Heart left ventricle (tissue), 13 donors: ENCODE data around the gene PIP5K1B.

Experiments
- CTCF ChIP-seq, 12 donors: fragments of 200-600 bp; sonication (generic) in 4 of 12; IDR thresholded peaks; one replicate each; pipeline versions ENCODE4 v1.5.0 to v1.8.0; 2018 to 2022; ENCODE audit warnings: antibody characterized with exemption in 12 of 12, mild to moderate bottlenecking in 5 of 12
- POLR2A ChIP-seq, 2 donors: fragments of 450-650 bp; IDR thresholded peaks; one replicate each; pipeline ENCODE4 v1.6.1; 2017; ENCODE audit warnings: antibody characterized with exemption in 2 of 2, mild to moderate bottlenecking in 2 of 2, moderate library complexity in 2 of 2
- donor health status: ischemic (EF 13 %, LVEDD 7.1; RV severe dilation, severe dysfunction).
- donor health status: DM: no; HTN: yes; CAD: no.
- donor health status: DM: no; HTN: no; CAD: no.
- donor health status: ischemic (EF 25% LVEDD 6.9; RV normal size, moderate dysfunction).
- donor health status: ischemic (EF 25% LVEDD 5.7; RV mildly dilated, moderate dysfunction).
- donor health status: ischemic (EF 35%, LVEDD 5.7; RV mildly dilated, moderate dysfunction).
- donor health status: nonischemic (EF 11% LVEDD 7.7; RV severe dilation, severe dysfunction).
- donor health status: DM: yes; HTN: yes; CAD: no.
- donor health status: PGD.
- donor health status: ischemic (EF 29% LVEDD 5.4; RV normal size, mild dysfunction).
- donor health status: nonischemic (EF 23%, LVEDD 6.1; RV moderate dilation, normal function).

GRCh38 chr9:68898781-68899439 lies 193.9 kb downstream of the PIP5K1B start:
- TF ChIP-seq CTCF (IDR thresholded peaks at IDR 0.05): no peak
- no peak for TF ChIP-seq POLR2A (IDR thresholded peaks at IDR 0.05)
